SK-N-SH treated with all-trans-retinoic acid at 6 μM for 48 hours (cell line): Measurements from ENCODE around the gene THRB.

ENCODE experiments used
- ATAC-seq: fragments of 200-7000 bp; cut with Tn5 transposase; 3 replicates; pipeline ENCODE4 v1.9.1; 2020; ENCODE audit warnings: mild to moderate bottlenecking, moderate library complexity
- ARNTL ChIP-seq: fragments of 450-650 bp; formaldehyde crosslinking; IDR thresholded peaks from 2 replicates; pipeline ENCODE4 v1.5.0; 2020; ENCODE audit warnings: low read depth, mild to moderate bottlenecking, moderate library complexity, borderline replicate concordance
- BACH2 ChIP-seq: fragments of 250-450 bp; sonication (Bioruptor Pico); IDR thresholded peaks from 2 replicates; pipeline ENCODE4 v1.9.0; 2021; ENCODE audit warnings: mild to moderate bottlenecking, borderline replicate concordance
- CREB5 ChIP-seq: fragments of 250-450 bp; sonication (Bioruptor Pico); IDR thresholded peaks from 2 replicates; pipeline ENCODE4 v1.5.1; 2020; ENCODE audit warnings: low read depth, mild to moderate bottlenecking, moderate library complexity
- CSDC2 ChIP-seq: fragments of 250-450 bp; sonication (Bioruptor Pico); IDR thresholded peaks from 2 replicates; pipeline ENCODE4 v1.5.0; 2020; ENCODE audit warnings: mild to moderate bottlenecking, moderate library complexity
- CSRNP3 ChIP-seq: fragments of 250-450 bp; sonication (Bioruptor Pico); IDR thresholded peaks from 2 replicates; pipeline ENCODE4 v1.5.1; 2021; ENCODE audit warnings: mild to moderate bottlenecking, moderate library complexity
- ISL1 ChIP-seq: fragments of 250-450 bp; sonication (Bioruptor Pico); IDR thresholded peaks from 2 replicates; pipeline ENCODE4 v2.1.2; 2022; ENCODE audit warnings: mild to moderate bottlenecking, moderate library complexity
- OSR1 ChIP-seq: fragments of 250-450 bp; sonication (Bioruptor Pico); IDR thresholded peaks from 2 replicates; pipeline ENCODE4 v1.8.0; 2022; ENCODE audit warnings: moderate library complexity, mild to moderate bottlenecking, inconsistent platforms
- PATZ1 ChIP-seq: fragments of 250-450 bp; sonication (Bioruptor Pico); IDR thresholded peaks from 2 replicates; pipeline ENCODE4 v1.8.0; 2020; ENCODE audit warnings: mild to moderate bottlenecking, moderate library complexity, borderline replicate concordance
- POU6F1 ChIP-seq: fragments of 250-450 bp; sonication (Bioruptor Pico); IDR thresholded peaks from 2 replicates; pipeline ENCODE4 v1.8.0; 2021; ENCODE audit warnings: low read depth, mild to moderate bottlenecking, moderate library complexity, borderline replicate concordance
- RARB ChIP-seq: fragments of 250-450 bp; sonication (Bioruptor Pico); IDR thresholded peaks from 2 replicates; pipeline ENCODE4 v1.8.0; 2021; ENCODE audit warnings: mild to moderate bottlenecking, moderate library complexity
- TCF4 ChIP-seq: fragments of 250-450 bp; sonication (Bioruptor Pico); IDR thresholded peaks from 2 replicates; pipeline ENCODE4 v1.8.0; 2021; ENCODE audit warnings: mild to moderate bottlenecking, moderate library complexity, borderline replicate concordance
- TOX ChIP-seq: fragments of 250-450 bp; sonication (Bioruptor Pico); IDR thresholded peaks from 2 replicates; pipeline ENCODE4 v1.8.0; 2021; ENCODE audit warnings: mild to moderate bottlenecking, moderate library complexity, borderline replicate concordance
- TSHZ2 ChIP-seq: fragments of 250-450 bp; sonication (Bioruptor Pico); IDR thresholded peaks from 2 replicates; pipeline ENCODE4 v1.5.0; 2020; ENCODE audit warnings: mild to moderate bottlenecking, moderate library complexity
- ZC3H10 ChIP-seq: fragments of 250-450 bp; sonication (Bioruptor Pico); IDR thresholded peaks from 2 replicates; pipeline ENCODE4 v1.5.1; 2021; ENCODE audit warnings: mild to moderate bottlenecking, moderate library complexity
- ZFP3 ChIP-seq: fragments of 250-450 bp; sonication (Bioruptor Pico); IDR thresholded peaks from 2 replicates; pipeline ENCODE4 v1.5.0; 2020; ENCODE audit warnings: mild to moderate bottlenecking, moderate library complexity
- ZFP30 ChIP-seq: fragments of 450-650 bp; formaldehyde crosslinking; IDR thresholded peaks from 2 replicates; pipeline ENCODE4 v1.5.0; 2022; ENCODE audit warnings: mild to moderate bottlenecking, moderate library complexity
- ZNF565 ChIP-seq: fragments of 450-650 bp; formaldehyde crosslinking; conservative IDR thresholded peaks from 2 replicates; pipeline ENCODE4 v1.5.0; 2020; ENCODE audit warnings: low read depth, mild to moderate bottlenecking, moderate library complexity
- ZNF70 ChIP-seq: fragments of 450-650 bp; formaldehyde crosslinking; IDR thresholded peaks from 2 replicates; pipeline ENCODE4 v1.5.0; 2020; ENCODE audit warnings: mild to moderate bottlenecking, moderate library complexity
- ZNF8 ChIP-seq: fragments of 450-650 bp; formaldehyde crosslinking; IDR thresholded peaks from 2 replicates; pipeline ENCODE4 v1.5.0; 2020; ENCODE audit warnings: mild to moderate bottlenecking, moderate library complexity

Gene THRB

GRCh38 chr3:24480497-24480896, 14.2 kb downstream of the THRB start:
- no peak for ATAC-seq
- TF ChIP-seq ZNF565: no peak
- no peak for TF ChIP-seq ZC3H10 (CRISPR knock-in tag)
- TF ChIP-seq CREB5 (CRISPR knock-in tag): no peak
- TF ChIP-seq OSR1 (CRISPR knock-in tag): no peak
- no peak for TF ChIP-seq POU6F1 (CRISPR knock-in tag)
- no peak for TF ChIP-seq PATZ1 (CRISPR knock-in tag)
- TF ChIP-seq RARB: no peak
- TF ChIP-seq TCF4 (CRISPR knock-in tag): no peak
- no peak for TF ChIP-seq ZFP30 (CRISPR knock-in tag)
- TF ChIP-seq TSHZ2 (CRISPR knock-in tag): no peak
- no peak for TF ChIP-seq ISL1 (CRISPR knock-in tag)
- TF ChIP-seq ARNTL (CRISPR knock-in tag): no peak
- TF ChIP-seq ZNF8 (CRISPR knock-in tag): no peak

- ATAC-seq: no peak
- TF ChIP-seq TOX: no peak
- no peak for TF ChIP-seq POU6F1 (CRISPR knock-in tag)
- TF ChIP-seq ZFP3: no peak
- no peak for TF ChIP-seq BACH2 (CRISPR knock-in tag)
- TF ChIP-seq ZC3H10 (CRISPR knock-in tag): no peak
- no peak for TF ChIP-seq ZNF70 (CRISPR knock-in tag)
- no peak for TF ChIP-seq PATZ1 (CRISPR knock-in tag)
- no peak for TF ChIP-seq RARB
- no peak for TF ChIP-seq CSDC2 (CRISPR knock-in tag)
- no peak for TF ChIP-seq OSR1 (CRISPR knock-in tag)
- no peak for TF ChIP-seq CSRNP3 (CRISPR knock-in tag)
- TF ChIP-seq, all 23 proteins: peak for 0
Measured at GRCh38 chr3:24479816-24480215, 14.8 kb downstream of the THRB start.
